Measurements from ENCODE around the gene UNC5A.

UNC5A gene

GRCh38 chr5:176812269-176813259 lies 2.2 kb downstream of the UNC5A start:
- peak; percentile 72 for ATAC-seq
- TF ChIP-seq CSRNP3 (CRISPR knock-in tag; IDR thresholded peaks at IDR 0.05): no peak
- no peak for TF ChIP-seq CREB5 (CRISPR knock-in tag; IDR thresholded peaks at IDR 0.05; ENCODE audit: low read depth)
- TF ChIP-seq ZC3H10 (CRISPR knock-in tag; IDR thresholded peaks at IDR 0.05): no peak
- no peak for TF ChIP-seq TCF4 (CRISPR knock-in tag; IDR thresholded peaks at IDR 0.05; ENCODE audit: borderline replicate concordance)
- no peak for TF ChIP-seq TSHZ2 (CRISPR knock-in tag; IDR thresholded peaks at IDR 0.05)
- no peak for TF ChIP-seq TOX (CRISPR knock-in tag; IDR thresholded peaks at IDR 0.05; ENCODE audit: borderline replicate concordance)
- no peak for TF ChIP-seq SNAI2 (CRISPR knock-in tag; IDR thresholded peaks at IDR 0.05)
- TF ChIP-seq PATZ1 (CRISPR knock-in tag; IDR thresholded peaks at IDR 0.05; ENCODE audit: borderline replicate concordance): no peak

- no peak for ATAC-seq
Measured at GRCh38 chr5:176813587-176814312, 3.4 kb downstream of the UNC5A start.

More at GRCh38 chr5:176813587-176814312, 3.4 kb downstream of the UNC5A start:
- no peak for TF ChIP-seq ISL1 (CRISPR knock-in tag; IDR thresholded peaks at IDR 0.05)
- no peak for TF ChIP-seq BACH2 (CRISPR knock-in tag; IDR thresholded peaks at IDR 0.05; ENCODE audit: borderline replicate concordance)
- TF ChIP-seq ZFP30 (CRISPR knock-in tag; IDR thresholded peaks at IDR 0.05): no peak
- no peak for TF ChIP-seq OSR1 (CRISPR knock-in tag; IDR thresholded peaks at IDR 0.05)
- no peak for TF ChIP-seq ARNTL (CRISPR knock-in tag; IDR thresholded peaks at IDR 0.05; ENCODE audit: borderline replicate concordance, low read depth)
- TF ChIP-seq ZFP3 (CRISPR knock-in tag; IDR thresholded peaks at IDR 0.05): no peak
- TF ChIP-seq CSRNP3 (CRISPR knock-in tag; IDR thresholded peaks at IDR 0.05): no peak
- no peak for TF ChIP-seq TCF4 (CRISPR knock-in tag; IDR thresholded peaks at IDR 0.05; ENCODE audit: borderline replicate concordance)
- no peak for TF ChIP-seq ZC3H10 (CRISPR knock-in tag; IDR thresholded peaks at IDR 0.05)
- TF ChIP-seq PATZ1 (CRISPR knock-in tag; IDR thresholded peaks at IDR 0.05; ENCODE audit: borderline replicate concordance): no peak
- no peak for TF ChIP-seq TSHZ2 (CRISPR knock-in tag; IDR thresholded peaks at IDR 0.05)
- TF ChIP-seq POU6F1 (CRISPR knock-in tag; IDR thresholded peaks at IDR 0.05; ENCODE audit: borderline replicate concordance, low read depth): no peak
- TF ChIP-seq ESRRG (CRISPR knock-in tag; IDR thresholded peaks at IDR 0.05): no peak
- no peak for TF ChIP-seq CSDC2 (CRISPR knock-in tag; IDR thresholded peaks at IDR 0.05)
- no peak for TF ChIP-seq TOX (CRISPR knock-in tag; IDR thresholded peaks at IDR 0.05; ENCODE audit: borderline replicate concordance)
- no peak for TF ChIP-seq GLIS3 (CRISPR knock-in tag; IDR thresholded peaks at IDR 0.05)
- no peak for TF ChIP-seq ZNF8 (CRISPR knock-in tag; IDR thresholded peaks at IDR 0.05)

Measured in SK-N-SH treated with all-trans-retinoic acid at 6 μM for 48 hours (cell line).